ENCODE measurements around the gene MAPK10.
"Not testable (repeated sequence)": the region's sequence is repeated elsewhere in the genome, so short reads cannot be mapped to it uniquely, and the experiment has no call there.

MAPK10 gene

GRCh38 chr4:86106475-86106874 lies 253.4 kb downstream of the MAPK10 start:
- no peak for DNase-seq (ENCODE audit: low read depth)

- no peak for DNase-seq (ENCODE audit: low read depth)
These were observed 258.0 kb downstream of the MAPK10 start for GRCh38 chr4:86101841-86102240.

GRCh38 chr4:86101410-86101809 lies 258.4 kb downstream of the MAPK10 start:
- DNase-seq (ENCODE audit: low read depth), result no peak

- no peak for DNase-seq (ENCODE audit: low read depth)
These were observed 259.2 kb downstream of the MAPK10 start for GRCh38 chr4:86100539-86101215.

GRCh38 chr4:86099348-86099747 lies 260.5 kb downstream of the MAPK10 start:
- no peak for DNase-seq (ENCODE audit: low read depth)

- DNase-seq (ENCODE audit: low read depth), result no peak
These were observed 261.2 kb downstream of the MAPK10 start for GRCh38 chr4:86098691-86099090.

- DNase-seq (ENCODE audit: low read depth), result no peak
These were observed 263.5 kb downstream of the MAPK10 start for GRCh38 chr4:86096373-86096772.

- DNase-seq (ENCODE audit: low read depth), result no peak
These were observed 267.2 kb downstream of the MAPK10 start for GRCh38 chr4:86092684-86093083.

GRCh38 chr4:86091201-86091600 lies 268.7 kb downstream of the MAPK10 start:
- DNase-seq (ENCODE audit: low read depth), result no peak

GRCh38 chr4:86089781-86090323 lies 270.0 kb downstream of the MAPK10 start:
- no peak for DNase-seq (ENCODE audit: low read depth)

GRCh38 chr4:86089053-86089452 lies 270.8 kb downstream of the MAPK10 start:
- DNase-seq (ENCODE audit: low read depth), result no peak

GRCh38 chr4:86075796-86076195 lies 284.1 kb downstream of the MAPK10 start:
- not testable (repeated sequence) for DNase-seq (ENCODE audit: low read depth)

- no peak for DNase-seq (ENCODE audit: low read depth)
These were observed 299.5 kb downstream of the MAPK10 start for GRCh38 chr4:86060341-86060740.

GRCh38 chr4:86058621-86059020 lies 301.2 kb downstream of the MAPK10 start:
- no peak for DNase-seq (ENCODE audit: low read depth)

GRCh38 chr4:86055898-86056297 lies 304.0 kb downstream of the MAPK10 start:
- no peak for DNase-seq (ENCODE audit: low read depth)

GRCh38 chr4:86054286-86055032 lies 305.4 kb downstream of the MAPK10 start:
- DNase-seq (ENCODE audit: low read depth), result no peak

- no peak for DNase-seq (ENCODE audit: low read depth)
These were observed 309.4 kb downstream of the MAPK10 start for GRCh38 chr4:86050496-86050895.

GRCh38 chr4:86048426-86048825 lies 311.4 kb downstream of the MAPK10 start:
- no peak for DNase-seq (ENCODE audit: low read depth)

GRCh38 chr4:86044593-86044985 lies 315.3 kb downstream of the MAPK10 start:
- no peak for DNase-seq (ENCODE audit: low read depth)

GRCh38 chr4:86043755-86044592 lies 315.9 kb downstream of the MAPK10 start:
- DNase-seq (ENCODE audit: low read depth), result no peak

GRCh38 chr4:86038037-86038436 lies 321.8 kb downstream of the MAPK10 start:
- no peak for DNase-seq (ENCODE audit: low read depth)

- DNase-seq (ENCODE audit: low read depth), result no peak
These were observed 323.1 kb downstream of the MAPK10 start for GRCh38 chr4:86036736-86037135.

GRCh38 chr4:86035688-86036087 lies 324.2 kb downstream of the MAPK10 start:
- no peak for DNase-seq (ENCODE audit: low read depth)

Data from stimulated activated CD8-positive, alpha-beta memory T cell treated with anti-CD3 and anti-CD28 coated beads, Interleukin-4, amount 100 ng/mL, for 24 hours (primary cell).